Activated CD4-positive, alpha-beta memory T cell treated with anti-CD3 and anti-CD28 coated beads, Interleukin-2, amount 10 ng/mL, durations not matched to agents 7 days and 5 days (primary cell): Measurements from ENCODE around the gene ANXA6. TPM values are rescaled to one million over a fixed set of nuclear protein-coding genes. Genes with fewer than 3 reads are reported as not detected.

Experiments used
- CTCF ChIA-PET: fragments of 350-600 bp; sonication (Branson Sonifier 250); formaldehyde crosslinking; loops from one replicate; lab custom pipeline; 2021; ENCODE audit warnings: antibody characterized with exemption, inconsistent platforms; lab: Charles Lee
- POLR2A ChIA-PET: fragments of 350-600 bp; sonication (Branson Sonifier 250); formaldehyde crosslinking; loops from one replicate; lab custom pipeline; 2021; ENCODE audit warnings: antibody characterized with exemption; lab: Charles Lee
- DNase-seq: peaks from one replicate; pipeline ENCODE4 v3.0.0-alpha.2; 2020
- H3K27ac Mint-ChIP-seq: one replicate; pipeline ENCODE4 v1.8.0; 2021; ENCODE audit warnings: mild to moderate bottlenecking, mixed read lengths
- H3K27me3 Mint-ChIP-seq: one replicate; pipeline ENCODE4 v1.8.0; 2021; ENCODE audit warnings: mixed read lengths
- H3K36me3 Mint-ChIP-seq: one replicate; pipeline ENCODE4 v1.8.0; 2021; ENCODE audit warnings: low read depth, mixed read lengths
- H3K4me1 Mint-ChIP-seq: one replicate; pipeline ENCODE4 v1.8.0; 2021; ENCODE audit warnings: mixed read lengths
- H3K4me3 Mint-ChIP-seq: one replicate; pipeline ENCODE4 v1.8.0; 2021; ENCODE audit warnings: mild to moderate bottlenecking, mixed read lengths
- H3K9me3 Mint-ChIP-seq: one replicate; pipeline ENCODE4 v1.8.0; 2021; ENCODE audit warnings: mixed read lengths
- total RNA-seq, 2 experiments: library from RNA; stranded (reverse); gene quantifications; one replicate each; pipeline ENCODE4 v1.2.3, GENCODE V29; 2021

ANXA6 gene
- total RNA-seq, 2 experiments from 2014 or later = 603 to 606 TPM

GRCh38 chr5:151137067-151137825, 20.3 kb downstream of the ANXA6 start:
- no peak overlapping the region for H3K4me3 Mint-ChIP-seq
- no peak for DNase-seq
- H3K4me1 Mint-ChIP-seq = peaks cover 64% of the 10 kb centered on the region
- no peak overlapping the region for H3K27ac Mint-ChIP-seq
- no peaks in the 10 kb centered on the region for H3K27me3 Mint-ChIP-seq
- POLR2A ChIA-PET = interaction anchor here (0.9 to 2.6 kb wide), 6 partner anchors 8 to 21 kb away, joined by 3 to 7 read pairs (median 4); no protein-coding TSS in a partner anchor
- CTCF ChIA-PET = interaction anchor here (1.4 to 4.8 kb wide), 3 partner anchors 11 to 21 kb away, joined by 5 to 35 read pairs (median 5); no protein-coding TSS in a partner anchor
- H3K36me3 Mint-ChIP-seq = peaks cover 86% of the 10 kb centered on the region
- no peaks in the 10 kb centered on the region for H3K9me3 Mint-ChIP-seq

GRCh38 chr5:151134228-151134627, 23.4 kb downstream of the ANXA6 start:
- Mint-ChIP-seq H3K4me3 (no peak overlapping the region), H3K9me3 (no peaks in the 10 kb centered on the region), H3K27me3 (no peaks in the 10 kb centered on the region), H3K36me3 (peaks cover 95% of the 10 kb centered on the region), H3K4me1 (peaks cover 53% of the 10 kb centered on the region), H3K27ac (peak overlapping the region; percentile 14)
- POLR2A ChIA-PET = interaction anchor here (0.7 to 0.9 kb wide), 2 partner anchors 14 to 16 kb away, joined by 3 to 4 read pairs; no protein-coding TSS in a partner anchor
- DNase-seq = no peak
- CTCF ChIA-PET = interaction anchor here (0.7 to 4.8 kb wide), 4 partner anchors 8 to 105 kb away, joined by 3 to 35 read pairs (median 4); no protein-coding TSS in a partner anchor

GRCh38 chr5:151132963-151133362, 24.6 kb downstream of the ANXA6 start:
- Mint-ChIP-seq H3K9me3 (no peaks in the 10 kb centered on the region), H3K4me1 (peaks cover 47% of the 10 kb centered on the region), H3K27me3 (no peaks in the 10 kb centered on the region), H3K27ac (no peak overlapping the region), H3K4me3 (no peak overlapping the region), H3K36me3 (peaks cover 95% of the 10 kb centered on the region)
- no peak for DNase-seq
- ChIA-PET POLR2A (interaction anchor here (1.0 to 2.3 kb wide), 3 partner anchors 9 to 17 kb away, joined by 3 to 6 read pairs (median 4); no protein-coding TSS in a partner anchor), CTCF (interaction anchor here (0.7 to 2.5 kb wide), 5 partner anchors 32 to 835 kb away, joined by 3 to 10 read pairs (median 6); no protein-coding TSS in a partner anchor)

GRCh38 chr5:151130922-151131891, 26.4 kb downstream of the ANXA6 start:
- no peak for DNase-seq
- CTCF ChIA-PET = interaction anchor here (1.9 to 2.5 kb wide), 2 partner anchors 34 to 79 kb away, joined by 6 to 10 read pairs; no protein-coding TSS in a partner anchor
- Mint-ChIP-seq H3K4me3 (no peak overlapping the region), H3K4me1 (peaks cover 44% of the 10 kb centered on the region), H3K27me3 (no peaks in the 10 kb centered on the region), H3K9me3 (no peaks in the 10 kb centered on the region), H3K27ac (peak overlapping the region; percentile 63), H3K36me3 (peaks cover 93% of the 10 kb centered on the region)
- POLR2A ChIA-PET = interaction anchor here (0.9 to 2.3 kb wide), 7 partner anchors 8 to 92 kb away, joined by 3 to 7 read pairs (median 3); no protein-coding TSS in a partner anchor

DNA sequence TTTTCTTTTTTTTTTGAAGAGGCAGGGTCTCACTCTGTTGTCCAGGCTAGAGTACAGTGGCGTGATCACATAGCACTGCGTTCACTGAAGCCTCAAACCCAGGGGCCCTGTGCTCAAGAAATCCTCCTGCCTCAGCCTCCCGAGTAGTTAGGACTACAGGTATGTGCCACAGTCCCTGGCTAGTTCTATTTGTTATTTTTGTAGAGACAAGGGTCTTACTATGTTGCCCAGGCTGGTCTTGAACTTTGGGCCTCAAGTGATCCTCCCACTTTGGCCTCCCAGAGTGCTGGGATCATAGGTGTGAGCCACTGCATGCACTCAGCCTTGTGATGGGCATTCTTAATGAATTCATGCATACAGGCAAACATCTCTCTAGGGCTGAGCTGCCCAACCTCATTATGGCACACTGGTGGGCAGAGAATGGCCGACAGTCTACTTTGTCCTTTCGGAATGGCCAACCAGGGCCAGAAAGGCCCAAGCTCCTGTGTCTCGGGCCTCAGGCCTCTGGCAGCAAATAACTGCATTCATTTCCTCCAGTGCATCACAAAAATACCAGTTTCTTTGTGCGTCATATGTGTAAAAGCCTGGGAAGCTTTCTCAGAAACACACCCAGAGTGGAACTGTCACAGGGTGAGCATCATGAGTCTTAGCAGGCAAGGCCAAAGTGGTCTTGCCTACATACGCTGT, 27.2 kb downstream of the ANXA6 start:
- Mint-ChIP-seq H3K9me3 (no peaks in the 10 kb centered on the region), H3K4me3 (no peak overlapping the region), H3K27ac (no peak overlapping the region), H3K4me1 (peaks cover 52% of the 10 kb centered on the region), H3K27me3 (no peaks in the 10 kb centered on the region), H3K36me3 (peaks cover 94% of the 10 kb centered on the region)
- POLR2A ChIA-PET = interaction anchor here (1.4 to 2.3 kb wide), 6 partner anchors 9 to 430 kb away, joined by 3 to 10 read pairs (median 6); partner anchors contain the start of gene RBM22
- CTCF ChIA-PET = interaction anchor here (1.3 to 2.5 kb wide), 6 partner anchors 15 to 111 kb away, joined by 3 to 24 read pairs (median 10); no protein-coding TSS in a partner anchor
- DNase-seq = no peak

GRCh38 chr5:151128817-151129216, 28.8 kb downstream of the ANXA6 start:
- no peaks in the 10 kb centered on the region for H3K9me3 Mint-ChIP-seq
- POLR2A ChIA-PET = interaction anchor here (0.8 to 2.3 kb wide), 10 partner anchors 9 to 428 kb away, joined by 3 to 10 read pairs (median 4); partner anchors contain the start of genes ANXA6 and RBM22
- CTCF ChIA-PET = interaction anchor here (1.0 to 2.5 kb wide), 6 partner anchors 13 to 113 kb away, joined by 3 to 24 read pairs (median 7); no protein-coding TSS in a partner anchor
- peak overlapping the region; percentile 60 for H3K27ac Mint-ChIP-seq
- no peak overlapping the region for H3K4me3 Mint-ChIP-seq
- peaks cover 55% of the 10 kb centered on the region for H3K4me1 Mint-ChIP-seq
- no peak for DNase-seq
- peaks cover 97% of the 10 kb centered on the region for H3K36me3 Mint-ChIP-seq
- H3K27me3 Mint-ChIP-seq = no peaks in the 10 kb centered on the region

DNA sequence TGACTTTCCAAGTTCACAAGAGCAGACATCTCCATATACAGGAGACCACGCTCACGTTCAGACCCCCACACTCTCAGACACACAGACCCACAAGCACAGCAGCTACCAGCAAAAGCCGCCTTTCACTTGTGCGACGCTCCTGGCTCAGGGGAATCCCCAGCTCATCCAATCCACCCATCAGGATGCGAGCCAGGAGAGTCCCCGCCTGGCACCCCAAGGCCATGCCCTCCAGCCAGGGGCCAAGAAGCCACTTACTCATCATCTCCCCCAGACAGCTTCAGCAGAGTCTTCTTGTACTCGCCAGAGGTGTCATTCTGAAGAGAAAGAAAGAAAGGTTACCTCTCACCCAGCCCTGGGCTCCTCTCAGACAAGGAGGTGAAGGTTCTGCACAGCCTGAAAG, 29.7 kb downstream of the ANXA6 start:
- Mint-ChIP-seq H3K36me3 (peaks cover 97% of the 10 kb centered on the region), H3K4me1 (peaks cover 49% of the 10 kb centered on the region), H3K27ac (peak overlapping the region; percentile 7), H3K27me3 (no peaks in the 10 kb centered on the region), H3K9me3 (no peaks in the 10 kb centered on the region), H3K4me3 (no peak overlapping the region)
- ChIA-PET POLR2A (interaction anchor here (1.4 to 3.3 kb wide), 4 partner anchors 12 to 37 kb away, joined by 3 to 14 read pairs (median 8); no protein-coding TSS in a partner anchor), CTCF (interaction anchor here (2.5 to 7.1 kb wide), 3 partner anchors 12 to 112 kb away, joined by 18 to 242 read pairs (median 38); no protein-coding TSS in a partner anchor)
- no peak for DNase-seq

DNA sequence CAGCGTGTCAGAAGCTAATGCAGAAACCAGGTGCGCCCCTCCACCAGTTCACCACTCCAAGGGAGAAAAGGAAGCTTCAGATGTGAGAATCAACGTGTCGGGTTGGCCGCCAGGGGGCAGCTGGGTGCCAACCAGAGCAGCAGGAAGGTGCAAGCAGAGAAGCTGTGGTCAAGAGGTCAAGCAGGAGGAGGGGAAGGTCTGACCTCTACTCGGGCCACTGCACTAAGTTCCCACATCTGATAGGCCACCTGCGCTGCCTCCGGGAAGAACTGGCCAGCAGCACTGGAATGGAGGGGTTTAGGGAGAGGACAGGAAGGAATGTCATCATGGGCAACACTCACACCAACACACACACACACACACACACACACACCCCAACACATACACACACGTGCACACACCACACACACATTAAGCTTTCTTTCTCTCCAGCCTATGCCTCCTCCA, 31.4 kb downstream of the ANXA6 start:
- no peaks in the 10 kb centered on the region for H3K9me3 Mint-ChIP-seq
- no peaks in the 10 kb centered on the region for H3K27me3 Mint-ChIP-seq
- H3K4me1 Mint-ChIP-seq = peaks cover 34% of the 10 kb centered on the region
- CTCF ChIA-PET = interaction anchor here (0.8 to 7.1 kb wide), 31 partner anchors 9 to 190 kb away, joined by 3 to 242 read pairs (median 7); partner anchors contain the start of genes ANXA6, CCDC69, GM2A and TNIP1
- POLR2A ChIA-PET = interaction anchor here (0.7 to 3.3 kb wide), 20 partner anchors 9 to 321 kb away, joined by 3 to 22 read pairs (median 5); partner anchors contain the start of genes ANXA6 and SLC36A1
- peak; percentile 67 for DNase-seq
- H3K36me3 Mint-ChIP-seq = peaks cover 98% of the 10 kb centered on the region
- peak overlapping the region; percentile 88 for H3K27ac Mint-ChIP-seq
- no peak overlapping the region for H3K4me3 Mint-ChIP-seq

- H3K27me3 Mint-ChIP-seq = no peaks in the 10 kb centered on the region
- peaks cover 98% of the 10 kb centered on the region for H3K36me3 Mint-ChIP-seq
- ChIA-PET CTCF (interaction anchor here (0.7 to 7.1 kb wide), 31 partner anchors 10 to 191 kb away, joined by 3 to 242 read pairs (median 6); partner anchors contain the start of genes ANXA6, CCDC69 and TNIP1), POLR2A (interaction anchor here (0.9 to 3.3 kb wide), 18 partner anchors 8 to 322 kb away, joined by 3 to 22 read pairs (median 6); partner anchors contain the start of genes ANXA6 and SLC36A1)
- no peak overlapping the region for H3K4me3 Mint-ChIP-seq
- H3K9me3 Mint-ChIP-seq = no peaks in the 10 kb centered on the region
- no peak for DNase-seq
- peaks cover 30% of the 10 kb centered on the region for H3K4me1 Mint-ChIP-seq
- peak overlapping the region; percentile 88 for H3K27ac Mint-ChIP-seq
These were observed 32.2 kb downstream of the ANXA6 start for GRCh38 chr5:151125421-151125820.

DNA sequence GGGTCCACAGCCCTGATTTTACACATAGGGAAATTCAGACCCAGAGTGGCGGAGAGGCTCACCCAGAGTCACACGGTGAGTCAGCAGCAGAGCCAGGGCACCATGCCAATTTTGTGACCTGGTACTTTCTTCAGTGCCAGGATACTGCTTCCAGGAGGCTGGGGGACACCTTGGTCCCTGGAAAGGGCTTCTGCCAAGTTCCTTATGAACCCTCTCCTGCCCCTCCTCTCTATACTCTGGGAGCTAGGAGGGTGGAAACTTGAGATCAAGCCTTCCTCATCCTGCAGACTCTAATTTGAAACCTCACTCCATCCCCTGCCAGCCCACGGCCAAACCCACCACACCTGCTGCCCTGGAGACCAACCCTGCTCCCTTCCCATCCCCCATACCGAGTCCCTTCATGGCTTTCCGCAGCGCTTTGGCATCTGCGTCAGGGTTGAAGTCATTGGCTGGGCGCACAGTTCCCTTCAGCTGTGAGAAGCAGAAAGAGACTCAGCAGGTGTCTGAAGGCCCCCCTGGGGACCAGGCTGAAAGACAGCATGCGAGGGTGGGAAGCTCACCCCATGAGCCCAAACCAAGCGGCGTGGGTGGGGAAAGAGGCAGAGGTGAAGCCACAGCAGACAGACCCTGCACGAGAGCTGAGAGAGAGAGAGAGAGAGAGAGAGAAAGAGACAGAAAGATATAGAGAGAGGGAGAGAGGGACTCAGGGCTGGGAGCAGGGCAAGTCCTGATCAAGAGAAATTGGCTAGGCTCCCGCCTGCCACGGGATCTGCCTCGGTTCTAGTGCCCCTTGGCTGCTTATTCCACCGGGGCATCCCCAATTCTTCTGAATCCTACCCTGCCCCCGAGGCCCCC, 33.5 kb downstream of the ANXA6 start:
- Mint-ChIP-seq H3K4me3 (no peak overlapping the region), H3K4me1 (peaks cover 27% of the 10 kb centered on the region), H3K9me3 (no peaks in the 10 kb centered on the region), H3K27me3 (no peaks in the 10 kb centered on the region), H3K27ac (peak overlapping the region; percentile 62), H3K36me3 (peaks cover 96% of the 10 kb centered on the region)
- POLR2A ChIA-PET = interaction anchor here (1.2 to 3.0 kb wide), 3 partner anchors 9 to 42 kb away, joined by 4 to 22 read pairs (median 12); no protein-coding TSS in a partner anchor
- CTCF ChIA-PET = interaction anchor here (1.1 to 7.1 kb wide), 7 partner anchors 8 to 116 kb away, joined by 3 to 242 read pairs (median 38); no protein-coding TSS in a partner anchor
- DNase-seq = no peak
